HepG2 (cell line): ENCODE data around the gene SLC36A1. TPM values are rescaled to one million over a fixed set of nuclear protein-coding genes. Genes with fewer than 3 reads are reported as not detected.

Source experiments
- FIP1L1 ChIP-seq: fragments of 200-400 bp; formaldehyde crosslinking; IDR thresholded peaks from 2 replicates; pipeline ENCODE4 v1.6.1; 2018; ENCODE audit warnings: low read depth, mild to moderate bottlenecking, low read length, moderate library complexity, borderline replicate concordance; ENCODE audit not compliant: insufficient read depth
- FOXK2 ChIP-seq: fragments of 450-650 bp; IDR thresholded peaks from 2 replicates; pipeline ENCODE4 v1.6.1; 2016
- MED13 ChIP-seq: sonication (generic); formaldehyde crosslinking; IDR thresholded peaks from 2 replicates; pipeline ENCODE4 v1.5.0; 2020; ENCODE audit warnings: missing genetic modification reagents
- MTF2 ChIP-seq: sonication (generic); formaldehyde crosslinking; IDR thresholded peaks from 2 replicates; pipeline ENCODE4 v1.5.0; 2020; ENCODE audit warnings: missing genetic modification reagents, borderline replicate concordance
- NCOR1 ChIP-seq: fragments of 200-600 bp; sonication (generic); IDR thresholded peaks from 2 replicates; pipeline ENCODE4 v1.7.0; 2017; ENCODE audit warnings: antibody characterized with exemption, low read length, borderline replicate concordance
- PLSCR1 ChIP-seq: sonication (generic); formaldehyde crosslinking; IDR thresholded peaks from 2 replicates; pipeline ENCODE4 v1.5.0; 2020; ENCODE audit warnings: missing genetic modification reagents, mild to moderate bottlenecking, borderline replicate concordance
- ZC3H13 ChIP-seq: sonication (generic); formaldehyde crosslinking; IDR thresholded peaks from 2 replicates; pipeline ENCODE4 v1.8.1; 2023; ENCODE audit warnings: mild to moderate bottlenecking, missing genetic modification reagents, moderate library complexity
- ZFP1 ChIP-seq: IDR thresholded peaks from 2 replicates; pipeline ENCODE4 v1.6.1; 2016
- ZNF101 ChIP-seq: sonication (generic); formaldehyde crosslinking; IDR thresholded peaks from 2 replicates; pipeline ENCODE4 v1.4.0; 2020; ENCODE audit warnings: mild to moderate bottlenecking, low read depth, missing genetic modification reagents, borderline replicate concordance
- ZNF33A ChIP-seq: sonication (generic); formaldehyde crosslinking; IDR thresholded peaks from 2 replicates; pipeline ENCODE4 v1.5.1; 2020; ENCODE audit warnings: missing genetic modification reagents, mild to moderate bottlenecking, moderate library complexity, borderline replicate concordance
- ZNF558 ChIP-seq: sonication (generic); formaldehyde crosslinking; IDR thresholded peaks from 2 replicates; pipeline ENCODE4 v1.9.0; 2022; ENCODE audit warnings: mild to moderate bottlenecking, missing genetic modification reagents, borderline replicate concordance
- ZNF619 ChIP-seq: sonication (generic); formaldehyde crosslinking; IDR thresholded peaks from 2 replicates; pipeline ENCODE4 v1.4.0; 2020; ENCODE audit warnings: mild to moderate bottlenecking, missing genetic modification reagents
- ZNF644 ChIP-seq: IDR thresholded peaks from 2 replicates; pipeline ENCODE4 v1.6.1; 2016; ENCODE audit warnings: low read depth
- ZNF670 ChIP-seq: sonication (generic); formaldehyde crosslinking; IDR thresholded peaks from 2 replicates; pipeline ENCODE4 v1.8.0; 2022; ENCODE audit warnings: mild to moderate bottlenecking, missing genetic modification reagents, borderline replicate concordance
- ZNF780A ChIP-seq: sonication (generic); formaldehyde crosslinking; IDR thresholded peaks from 2 replicates; pipeline ENCODE4 v1.8.0; 2022; ENCODE audit warnings: mild to moderate bottlenecking, missing genetic modification reagents, moderate library complexity
- ZNF781 ChIP-seq: sonication (generic); formaldehyde crosslinking; IDR thresholded peaks from 2 replicates; pipeline ENCODE4 v1.5.1; 2020; ENCODE audit warnings: borderline replicate concordance, mild to moderate bottlenecking, missing genetic modification reagents; ENCODE audit errors: not compliant biosample characterization
- ZSCAN12 ChIP-seq: sonication (generic); formaldehyde crosslinking; IDR thresholded peaks from 2 replicates; pipeline ENCODE4 v1.9.0; 2021; ENCODE audit warnings: mild to moderate bottlenecking, missing genetic modification reagents
- polyA plus RNA-seq, 8 experiments: library from polyadenylated mRNA; depleted of rRNA in 3 of 8; stranded (reverse) in 7 of 8; unstranded in 1 of 8; fragments of >200 nt; fragmentation: Illumina TruSeq in 4 of 8; extraction: Trizol in 4 of 8; gene quantifications; 2 replicates each; pipeline versions ENCODE4 v1.2.1 to v1.2.3, GENCODE V29; 2011 to 2016; ENCODE audit warnings: low read depth in 4 of 8, missing spikeins in 1 of 8, mixed read lengths in 1 of 8; ENCODE audit not compliant: insufficient read depth in 1 of 8
- total RNA-seq, 5 experiments: library from RNA; depleted of rRNA; stranded (reverse); fragments of >200 nt; fragmentation: Illumina TruSeq; extraction: Trizol; gene quantifications; 2 replicates each; pipeline ENCODE4 v1.2.3, GENCODE V29; 2016; ENCODE audit warnings: low read depth in 1 of 5
- TF ChIP-seq, protein P1 (sequence below): sonication (generic); formaldehyde crosslinking; IDR thresholded peaks from 2 replicates; pipeline ENCODE4 v1.5.0; 2020; ENCODE audit warnings: mild to moderate bottlenecking, missing genetic modification reagents, borderline replicate concordance
- TF ChIP-seq, protein P2 (sequence below): sonication (generic); formaldehyde crosslinking; IDR thresholded peaks from 2 replicates; pipeline ENCODE4 v1.4.0; 2020; ENCODE audit warnings: mild to moderate bottlenecking, missing genetic modification reagents
- TF ChIP-seq, protein P3 (sequence below): IDR thresholded peaks from 2 replicates; pipeline ENCODE4 v1.6.1; 2016; ENCODE audit warnings: low read depth, control low read depth

Gene SLC36A1
- total and polyA plus RNA-seq, 2 of the 13 experiments (the other 11 are each of a cell fraction or from before 2014, with no cell fraction given), result 8.0 to 8.9 TPM

DNA sequence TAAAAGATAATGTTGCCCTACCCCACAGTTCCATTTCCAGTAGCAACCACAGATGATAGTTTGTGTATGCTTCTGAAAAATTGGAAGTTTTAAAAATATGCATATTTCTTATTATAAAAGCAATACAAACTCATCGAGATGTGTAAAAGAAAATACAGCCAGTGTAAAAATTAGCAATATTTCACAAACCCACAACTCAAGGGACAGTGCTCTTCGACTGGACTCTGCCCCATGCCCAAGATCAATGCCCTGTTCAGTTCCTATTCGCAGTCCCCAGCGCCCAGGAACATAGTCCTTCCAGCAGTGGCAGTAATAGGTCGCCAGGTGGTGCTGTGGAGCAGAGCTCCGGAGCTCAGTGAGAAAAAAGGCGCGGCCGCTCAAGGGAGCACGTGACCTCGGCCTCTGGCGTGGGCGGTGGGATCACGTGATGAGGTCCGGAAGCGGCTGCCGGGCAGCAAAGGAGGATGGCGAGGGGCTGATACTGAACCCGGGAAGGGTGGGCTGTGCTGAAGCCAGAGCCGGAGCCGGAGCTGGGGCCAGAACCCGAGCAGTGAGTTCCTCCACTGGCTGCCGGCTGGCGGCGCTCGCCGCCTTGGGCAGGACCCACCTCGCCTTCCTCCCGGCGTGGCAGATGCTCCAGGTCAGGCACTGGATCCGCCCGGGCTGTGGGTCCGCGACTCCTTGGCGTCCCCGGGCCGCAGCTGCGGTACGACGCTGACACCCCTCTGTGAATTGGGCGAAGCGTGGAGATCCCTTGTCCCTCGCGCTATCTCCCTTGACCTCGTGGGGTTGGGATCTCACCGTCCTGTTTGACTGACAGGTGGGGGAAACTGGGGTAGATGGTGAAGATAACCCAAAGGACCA lies at the start of gene SLC36A1 (continued):
- TF ChIP-seq, protein P1, sequence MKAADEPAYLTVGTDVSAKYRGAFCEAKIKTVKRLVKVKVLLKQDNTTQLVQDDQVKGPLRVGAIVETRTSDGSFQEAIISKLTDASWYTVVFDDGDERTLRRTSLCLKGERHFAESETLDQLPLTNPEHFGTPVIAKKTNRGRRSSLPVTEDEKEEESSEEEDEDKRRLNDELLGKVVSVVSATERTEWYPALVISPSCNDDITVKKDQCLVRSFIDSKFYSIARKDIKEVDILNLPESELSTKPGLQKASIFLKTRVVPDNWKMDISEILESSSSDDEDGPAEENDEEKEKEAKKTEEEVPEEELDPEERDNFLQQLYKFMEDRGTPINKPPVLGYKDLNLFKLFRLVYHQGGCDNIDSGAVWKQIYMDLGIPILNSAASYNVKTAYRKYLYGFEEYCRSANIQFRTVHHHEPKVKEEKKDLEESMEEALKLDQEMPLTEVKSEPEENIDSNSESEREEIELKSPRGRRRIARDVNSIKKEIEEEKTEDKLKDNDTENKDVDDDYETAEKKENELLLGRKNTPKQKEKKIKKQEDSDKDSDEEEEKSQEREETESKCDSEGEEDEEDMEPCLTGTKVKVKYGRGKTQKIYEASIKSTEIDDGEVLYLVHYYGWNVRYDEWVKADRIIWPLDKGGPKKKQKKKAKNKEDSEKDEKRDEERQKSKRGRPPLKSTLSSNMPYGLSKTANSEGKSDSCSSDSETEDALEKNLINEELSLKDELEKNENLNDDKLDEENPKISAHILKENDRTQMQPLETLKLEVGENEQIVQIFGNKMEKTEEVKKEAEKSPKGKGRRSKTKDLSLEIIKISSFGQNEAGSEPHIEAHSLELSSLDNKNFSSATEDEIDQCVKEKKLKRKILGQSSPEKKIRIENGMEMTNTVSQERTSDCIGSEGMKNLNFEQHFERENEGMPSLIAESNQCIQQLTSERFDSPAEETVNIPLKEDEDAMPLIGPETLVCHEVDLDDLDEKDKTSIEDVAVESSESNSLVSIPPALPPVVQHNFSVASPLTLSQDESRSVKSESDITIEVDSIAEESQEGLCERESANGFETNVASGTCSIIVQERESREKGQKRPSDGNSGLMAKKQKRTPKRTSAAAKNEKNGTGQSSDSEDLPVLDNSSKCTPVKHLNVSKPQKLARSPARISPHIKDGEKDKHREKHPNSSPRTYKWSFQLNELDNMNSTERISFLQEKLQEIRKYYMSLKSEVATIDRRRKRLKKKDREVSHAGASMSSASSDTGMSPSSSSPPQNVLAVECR, result peak; percentile 90
- TF ChIP-seq FOXK2 (no peak), PLSCR1 (CRISPR knock-in tag) (no peak), ZSCAN12 (CRISPR knock-in tag) (peak; percentile 81; the same call in 1 of the 2 replicates), ZNF558 (0 out of 2 replicates have a peak, but pooled peaks have one; percentile 50), ZNF670 (CRISPR knock-in tag) (peak; percentile 56; the same call in 1 of the 2 replicates), MED13 (no peak), ZNF644 (CRISPR knock-in tag) (no peak), ZNF780A (no peak), NCOR1 (no peak), FIP1L1 (no peak), ZNF101 (CRISPR knock-in tag) (no peak), ZC3H13 (no peak; the same call in 1 of the 2 replicates), ZNF619 (CRISPR knock-in tag) (peak; percentile 91), ZNF33A (CRISPR knock-in tag) (no peak; the same call in 1 of the 2 replicates), ZNF781 (CRISPR knock-in tag) (peak; percentile 31), MTF2 (CRISPR knock-in tag) (no peak), ZFP1 (0 out of 2 replicates have a peak, but pooled peaks have one; percentile 46)
- TF ChIP-seq, protein P2, sequence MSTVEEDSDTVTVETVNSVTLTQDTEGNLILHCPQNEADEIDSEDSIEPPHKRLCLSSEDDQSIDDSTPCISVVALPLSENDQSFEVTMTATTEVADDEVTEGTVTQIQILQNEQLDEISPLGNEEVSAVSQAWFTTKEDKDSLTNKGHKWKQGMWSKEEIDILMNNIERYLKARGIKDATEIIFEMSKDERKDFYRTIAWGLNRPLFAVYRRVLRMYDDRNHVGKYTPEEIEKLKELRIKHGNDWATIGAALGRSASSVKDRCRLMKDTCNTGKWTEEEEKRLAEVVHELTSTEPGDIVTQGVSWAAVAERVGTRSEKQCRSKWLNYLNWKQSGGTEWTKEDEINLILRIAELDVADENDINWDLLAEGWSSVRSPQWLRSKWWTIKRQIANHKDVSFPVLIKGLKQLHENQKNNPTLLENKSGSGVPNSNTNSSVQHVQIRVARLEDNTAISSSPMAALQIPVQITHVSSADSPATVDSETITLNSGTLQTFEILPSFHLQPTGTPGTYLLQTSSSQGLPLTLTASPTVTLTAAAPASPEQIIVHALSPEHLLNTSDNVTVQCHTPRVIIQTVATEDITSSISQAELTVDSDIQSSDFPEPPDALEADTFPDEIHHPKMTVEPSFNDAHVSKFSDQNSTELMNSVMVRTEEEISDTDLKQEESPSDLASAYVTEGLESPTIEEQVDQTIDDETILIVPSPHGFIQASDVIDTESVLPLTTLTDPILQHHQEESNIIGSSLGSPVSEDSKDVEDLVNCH (CRISPR knock-in tag), result no peak
- TF ChIP-seq, protein P3, sequence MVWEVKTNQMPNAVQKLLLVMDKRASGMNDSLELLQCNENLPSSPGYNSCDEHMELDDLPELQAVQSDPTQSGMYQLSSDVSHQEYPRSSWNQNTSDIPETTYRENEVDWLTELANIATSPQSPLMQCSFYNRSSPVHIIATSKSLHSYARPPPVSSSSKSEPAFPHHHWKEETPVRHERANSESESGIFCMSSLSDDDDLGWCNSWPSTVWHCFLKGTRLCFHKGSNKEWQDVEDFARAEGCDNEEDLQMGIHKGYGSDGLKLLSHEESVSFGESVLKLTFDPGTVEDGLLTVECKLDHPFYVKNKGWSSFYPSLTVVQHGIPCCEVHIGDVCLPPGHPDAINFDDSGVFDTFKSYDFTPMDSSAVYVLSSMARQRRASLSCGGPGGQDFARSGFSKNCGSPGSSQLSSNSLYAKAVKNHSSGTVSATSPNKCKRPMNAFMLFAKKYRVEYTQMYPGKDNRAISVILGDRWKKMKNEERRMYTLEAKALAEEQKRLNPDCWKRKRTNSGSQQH, result no peak
